NCI-H1436 (cell line): ENCODE data around the gene RAD1.
"Not testable (repeated sequence)": the region's sequence is repeated elsewhere in the genome, so short reads cannot be mapped to it uniquely, and the experiment has no call there.

Experiments used
- DNase-seq: peaks from one replicate; lab custom pipeline; 2025; lab: John Stamatoyannopoulos, UW

The RAD1 gene, protein sequence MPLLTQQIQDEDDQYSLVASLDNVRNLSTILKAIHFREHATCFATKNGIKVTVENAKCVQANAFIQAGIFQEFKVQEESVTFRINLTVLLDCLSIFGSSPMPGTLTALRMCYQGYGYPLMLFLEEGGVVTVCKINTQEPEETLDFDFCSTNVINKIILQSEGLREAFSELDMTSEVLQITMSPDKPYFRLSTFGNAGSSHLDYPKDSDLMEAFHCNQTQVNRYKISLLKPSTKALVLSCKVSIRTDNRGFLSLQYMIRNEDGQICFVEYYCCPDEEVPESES

GRCh38 chr5:34915139-34915855 lies at the start of gene RAD1, which contains the start of gene BRIX1:
Gene RAD1, minus strand, starts transcription at chr5:34915504. Its CDS starts 612 bp downstream, at chr5:34914892.
Gene BRIX1, plus strand, starts transcription at chr5:34915711. Its CDS starts 28 bp downstream, at chr5:34915739.
- DNase-seq, result peak; percentile 94

GRCh38 chr5:34959323-34959722 lies 44.0 kb upstream of the RAD1 start:
- DNase-seq, result no peak

GRCh38 chr5:34957857-34958690 lies 42.8 kb upstream of the RAD1 start:
- no peak for DNase-seq

DNA sequence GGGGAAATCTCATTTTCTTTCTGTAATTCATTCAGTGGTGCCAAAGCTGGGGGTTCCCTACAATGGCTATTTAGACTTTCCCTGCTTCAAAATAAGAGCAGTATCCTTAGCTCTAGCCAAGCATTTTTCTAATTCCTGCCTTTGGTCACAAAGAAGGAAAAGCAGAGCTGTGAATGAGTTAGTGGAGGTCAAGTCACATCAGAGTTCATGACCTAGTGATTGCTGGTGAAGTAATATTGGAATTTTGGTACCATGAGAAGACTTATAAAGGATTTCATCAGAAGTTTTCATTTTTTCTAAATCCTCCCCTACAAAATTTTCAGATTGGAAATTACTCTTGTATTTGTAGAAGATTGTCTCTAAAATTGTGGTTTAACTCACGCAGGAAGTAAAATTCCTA lies 42.0 kb upstream of the RAD1 start:
- no peak for DNase-seq

- DNase-seq, result no peak
Measured at GRCh38 chr5:34944460-34945047, 29.2 kb upstream of the RAD1 start.

- no peak for DNase-seq
Measured at GRCh38 chr5:34944044-34944443, 28.7 kb upstream of the RAD1 start.

- no peak for DNase-seq
Measured at GRCh38 chr5:34941936-34942335, 26.6 kb upstream of the RAD1 start.

DNA sequence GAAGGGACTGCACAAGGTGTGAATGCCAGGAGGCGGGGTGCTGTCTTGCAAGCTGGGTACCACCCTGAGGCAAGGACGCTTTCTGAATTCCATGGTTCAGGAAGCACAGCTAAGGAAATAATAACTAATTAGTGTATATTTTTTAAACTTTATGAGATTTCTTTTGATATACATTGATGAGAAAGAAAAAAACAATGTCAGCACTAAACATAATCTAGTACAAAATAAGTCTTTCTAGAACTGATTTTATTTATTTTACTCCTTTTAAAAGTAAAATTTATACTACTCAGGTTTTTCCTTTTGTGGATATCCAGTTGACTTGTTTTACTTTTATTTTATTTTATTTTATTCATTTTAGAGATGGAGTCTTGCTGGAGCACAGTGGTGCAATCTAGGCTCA lies 17.6 kb upstream of the RAD1 start:
- DNase-seq, result no peak

- DNase-seq, result no peak
Measured at GRCh38 chr5:34930870-34931269, 15.6 kb upstream of the RAD1 start.

GRCh38 chr5:34930462-34930844 lies 15.1 kb upstream of the RAD1 start:
- no peak for DNase-seq

DNA sequence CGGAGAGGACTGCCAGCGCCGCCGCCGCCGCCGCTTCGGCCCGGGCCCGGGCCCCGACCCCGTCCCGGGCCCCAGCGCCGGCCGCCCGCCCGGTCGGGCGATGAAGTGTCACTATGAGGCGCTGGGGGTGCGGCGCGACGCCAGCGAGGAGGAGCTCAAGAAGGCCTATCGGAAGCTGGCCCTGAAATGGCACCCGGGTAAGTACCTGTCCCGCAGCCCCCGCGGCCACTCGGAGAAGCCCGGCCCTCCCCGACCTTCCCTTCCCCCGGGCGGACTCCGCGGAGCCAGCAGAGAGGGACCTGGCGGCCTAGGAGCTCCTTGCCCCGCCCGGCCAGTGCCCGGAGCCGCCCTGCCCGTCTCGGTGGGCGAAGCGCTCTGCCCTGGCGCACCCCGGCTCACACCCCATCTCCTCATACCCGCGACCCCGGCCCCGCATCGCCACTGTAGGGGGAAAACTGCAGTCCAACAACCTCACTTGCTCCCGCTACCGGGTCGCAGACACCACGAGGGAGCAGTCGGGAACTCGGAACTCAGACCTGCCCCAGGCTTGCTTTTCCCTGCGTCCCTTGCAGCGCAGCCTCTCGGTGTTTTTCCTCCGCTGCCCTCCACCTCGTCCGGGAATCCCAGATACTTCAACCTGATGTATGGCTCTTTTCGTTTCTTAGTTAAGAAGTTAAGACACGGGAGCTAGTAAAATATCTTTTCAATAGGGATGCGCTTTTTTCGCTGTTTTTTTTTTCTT lies 14.6 kb upstream of the RAD1 start:
- DNase-seq, result peak; percentile 60

DNA sequence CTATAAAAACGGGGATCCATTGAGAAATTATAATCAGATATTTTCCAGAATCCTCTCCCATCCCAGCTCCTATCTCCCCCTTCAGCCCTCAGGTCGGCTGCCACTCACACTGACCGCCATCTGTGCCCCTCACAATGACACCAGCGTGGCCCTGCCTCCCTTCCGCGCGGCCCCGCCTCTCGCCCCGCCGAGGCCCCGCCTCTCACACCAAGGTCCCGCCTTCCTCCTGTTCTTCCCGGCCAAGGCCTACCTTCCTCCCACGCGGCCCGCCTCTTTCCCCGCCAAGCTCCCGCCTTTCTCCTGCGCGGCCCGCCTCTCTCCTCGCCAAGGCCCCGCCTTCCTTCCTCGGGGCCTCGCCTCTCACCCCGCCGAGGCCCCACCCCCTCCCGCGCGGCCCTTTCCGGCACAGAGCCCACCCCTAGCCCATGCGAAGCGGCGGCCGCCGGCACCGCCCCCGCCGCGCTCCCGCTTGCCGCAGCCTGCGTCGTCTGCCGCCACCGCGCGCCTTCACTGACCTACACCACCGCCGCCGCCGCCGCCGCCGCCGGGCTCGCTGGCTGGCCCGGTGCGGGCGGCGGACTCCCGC lies 13.9 kb upstream of the RAD1 start, which contains the start of gene DNAJC21:
TSS of gene DNAJC21 (plus strand) at position 426 of the 586 bp plus-strand sequence. CDS start 261 bp downstream, outside the sequence.
- peak; percentile 96 for DNase-seq

DNA sequence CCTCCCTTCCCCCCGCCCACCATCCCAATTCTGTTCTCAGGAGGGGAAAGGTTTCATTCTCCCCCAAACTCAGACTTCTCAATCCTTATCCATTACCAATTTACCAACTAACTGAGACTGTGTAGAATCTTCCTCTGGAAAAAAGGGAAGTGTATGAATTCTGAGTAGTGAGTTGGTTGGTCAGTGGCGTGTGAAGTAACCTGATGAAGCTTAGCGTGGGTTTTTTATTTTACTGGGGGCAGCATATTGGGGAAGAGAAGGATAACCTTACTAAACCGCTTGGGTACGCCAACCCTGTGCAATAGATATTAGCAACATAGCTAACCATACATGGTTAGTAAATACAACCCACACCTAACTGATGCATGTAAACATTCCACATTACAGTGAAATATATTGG lies 13.0 kb upstream of the RAD1 start:
- DNase-seq, result no peak

- DNase-seq, result no peak
Measured at GRCh38 chr5:34927785-34928184, 12.5 kb upstream of the RAD1 start.

- no peak for DNase-seq
Measured at GRCh38 chr5:34926318-34926888, 11.1 kb upstream of the RAD1 start.

GRCh38 chr5:34924462-34924765 lies 9.1 kb upstream of the RAD1 start:
- no peak for DNase-seq

- no peak for DNase-seq
Measured at GRCh38 chr5:34923694-34924461, 8.6 kb upstream of the RAD1 start.

- DNase-seq, result not testable (repeated sequence)
Measured at GRCh38 chr5:34923256-34923655, 8.0 kb upstream of the RAD1 start.

GRCh38 chr5:34919077-34919476 lies 3.8 kb upstream of the RAD1 start:
- no peak for DNase-seq

DNA sequence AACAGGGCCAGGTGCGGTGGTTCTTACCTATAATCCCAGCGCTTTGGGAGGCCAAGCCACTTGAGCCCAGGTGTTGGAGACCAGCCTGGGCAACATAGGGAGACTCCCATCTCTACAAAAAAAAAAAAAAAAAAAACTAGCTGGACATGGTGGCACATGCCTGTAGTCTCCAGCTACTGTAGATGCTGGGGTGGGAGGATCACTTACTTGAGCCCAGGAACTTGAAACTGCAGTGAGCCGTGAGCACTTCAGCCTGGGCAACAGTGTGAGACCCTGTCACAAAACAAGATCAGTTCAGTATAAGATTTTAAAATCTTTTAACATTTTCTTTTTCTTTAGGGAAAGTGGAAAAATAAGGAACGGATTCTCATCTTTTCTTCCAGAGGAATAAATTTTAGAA lies 2.7 kb upstream of the RAD1 start:
- DNase-seq, result no peak
